HFFc6 (cell line): ENCODE measurements around the gene DBNL. TPM values are rescaled to one million over a fixed set of nuclear protein-coding genes. Genes with fewer than 3 reads are reported as not detected.
"Not testable (repeated sequence)": the region's sequence is repeated elsewhere in the genome, so short reads cannot be mapped to it uniquely, and the experiment has no call there.

ENCODE experiments used
- DNase-seq: peaks from one replicate; pipeline ENCODE4 v3.0.0-alpha.2; 2018
- H3K27ac Mint-ChIP-seq: 2 replicates; pipeline ENCODE4 v1.8.0; 2020; ENCODE audit warnings: mild to moderate bottlenecking, mixed read lengths
- H3K27me3 Mint-ChIP-seq: 2 replicates; pipeline ENCODE4 v1.8.0; 2021; ENCODE audit warnings: mild to moderate bottlenecking, moderate library complexity, mixed read lengths; ENCODE audit not compliant: insufficient read depth
- H3K36me3 Mint-ChIP-seq: 2 replicates; pipeline ENCODE4 v1.8.0; 2021; ENCODE audit warnings: low read depth, mixed read lengths
- H3K4me1 Mint-ChIP-seq: 2 replicates; pipeline ENCODE4 v1.8.0; 2020; ENCODE audit warnings: low read depth, mixed read lengths
- H3K4me3 Mint-ChIP-seq: 2 replicates; pipeline ENCODE4 v1.8.0; 2020; ENCODE audit warnings: mild to moderate bottlenecking, moderate library complexity, mixed read lengths
- H3K9me3 Mint-ChIP-seq: 2 replicates; pipeline ENCODE4 v1.8.0; 2020; ENCODE audit warnings: mild to moderate bottlenecking, mixed read lengths
- total RNA-seq, 6 experiments: library from RNA; stranded (reverse); fragmentation: NEBNext Ultra II Directional; extraction: Animal tissue kit (Norgen Biotek cat#: 25700); gene quantifications; 2 replicates in 1 of 6; 3 replicates in 5 of 6; pipeline ENCODE4 v1.2.3, GENCODE V29; 2021
- TF ChIP-seq, protein P1 (sequence below): fragments of 200-600 bp; sonication (generic); IDR thresholded peaks from 2 replicates; pipeline ENCODE4 v1.5.0; 2021; ENCODE audit warnings: antibody characterized with exemption, mild to moderate bottlenecking

The DBNL gene
- total RNA-seq, 6 experiments from 2014 or later = 146 to 167 (median 153) TPM

DNA sequence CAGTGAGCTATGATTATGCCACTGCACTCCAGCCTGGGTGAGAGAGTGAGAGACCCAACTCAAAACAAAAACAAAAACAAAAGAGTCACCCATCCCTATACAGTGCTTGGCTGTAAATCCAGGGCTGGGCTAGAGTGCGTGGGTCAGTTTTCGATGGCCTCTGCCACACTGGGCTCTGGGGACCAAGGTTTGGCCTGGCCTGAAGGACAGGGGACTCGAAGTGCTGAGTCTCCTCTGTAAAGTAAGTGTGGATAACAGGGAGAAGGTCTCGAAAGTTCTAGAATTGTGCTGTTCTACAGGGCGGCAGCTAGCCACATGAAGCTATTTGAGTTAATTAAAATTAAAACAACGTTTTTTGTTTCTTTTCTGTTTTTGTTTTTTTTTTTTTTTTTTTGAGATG, 12.5 kb upstream of the DBNL start:
- H3K9me3 Mint-ChIP-seq, H3K27ac Mint-ChIP-seq, H3K4me3 Mint-ChIP-seq, H3K36me3 Mint-ChIP-seq, DNase-seq, H3K4me1 Mint-ChIP-seq, H3K27me3 Mint-ChIP-seq: not testable (repeated sequence)

DNA sequence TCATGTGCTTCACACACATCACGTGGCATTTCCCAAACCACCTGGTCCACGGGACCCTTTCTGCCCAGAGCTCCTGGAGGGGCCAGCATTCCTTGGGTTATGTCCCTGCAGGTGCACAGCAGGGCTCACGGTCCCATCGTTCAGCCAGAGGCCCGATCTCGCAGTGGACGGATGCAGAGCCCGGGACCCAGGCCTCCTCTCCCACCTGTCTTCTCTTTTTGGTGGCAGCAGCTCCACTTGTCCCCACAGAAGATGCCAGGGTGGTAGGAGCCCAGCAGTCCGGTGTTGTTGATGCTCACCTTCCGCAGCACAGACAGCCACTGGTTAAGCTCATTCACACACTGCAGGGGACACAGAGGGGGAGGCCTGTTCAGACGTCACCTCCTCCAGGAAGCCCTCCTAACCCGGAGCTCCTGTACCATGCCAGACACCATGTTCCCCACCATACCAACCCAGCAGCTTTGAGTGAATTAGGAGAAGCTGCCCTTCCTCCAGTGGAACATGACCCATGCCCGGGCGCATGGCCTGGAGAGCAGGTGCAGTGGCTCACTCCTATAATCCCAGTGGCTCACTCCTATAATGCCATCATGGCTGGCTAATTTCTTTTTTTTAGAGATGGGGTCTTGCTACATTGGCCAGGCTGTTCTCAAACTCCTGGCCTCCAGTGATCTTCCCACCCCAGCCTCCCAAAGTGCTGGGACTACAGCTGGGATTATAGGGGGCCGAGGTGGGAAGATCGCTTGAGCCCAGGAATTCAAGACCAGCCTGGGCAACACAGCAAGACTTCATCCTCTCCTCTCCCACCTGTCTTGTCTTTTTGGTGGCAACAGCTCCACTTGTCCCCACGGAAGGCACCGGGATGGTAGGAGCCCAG, 10.3 kb upstream of the DBNL start:
- not testable (repeated sequence) for H3K27ac Mint-ChIP-seq, H3K9me3 Mint-ChIP-seq, H3K4me3 Mint-ChIP-seq, H3K27me3 Mint-ChIP-seq, H3K36me3 Mint-ChIP-seq, H3K4me1 Mint-ChIP-seq, DNase-seq

DNA sequence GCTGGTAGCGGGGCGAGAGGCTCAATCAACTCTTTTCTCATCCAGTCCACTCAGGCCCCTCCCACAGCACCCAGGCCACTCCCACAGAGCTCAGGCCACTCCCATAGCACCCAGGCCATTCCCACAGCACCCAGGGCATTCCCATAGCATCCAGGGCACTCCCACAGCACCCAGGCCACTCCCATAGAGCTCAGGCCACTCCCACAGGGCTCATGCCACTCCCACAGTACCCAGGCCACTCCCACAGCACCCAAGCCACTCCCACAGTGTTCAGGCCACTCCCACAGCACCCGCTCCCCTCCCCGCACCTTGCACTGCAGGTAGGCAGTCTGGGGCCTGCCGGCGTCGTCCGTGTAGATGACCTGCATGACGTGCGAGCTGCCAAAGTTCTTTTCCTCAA, 8.1 kb upstream of the DBNL start:
- not testable (repeated sequence) for H3K9me3 Mint-ChIP-seq, H3K4me3 Mint-ChIP-seq, H3K27ac Mint-ChIP-seq, H3K27me3 Mint-ChIP-seq, H3K36me3 Mint-ChIP-seq, H3K4me1 Mint-ChIP-seq
- DNase-seq = peak; percentile 17

DNA sequence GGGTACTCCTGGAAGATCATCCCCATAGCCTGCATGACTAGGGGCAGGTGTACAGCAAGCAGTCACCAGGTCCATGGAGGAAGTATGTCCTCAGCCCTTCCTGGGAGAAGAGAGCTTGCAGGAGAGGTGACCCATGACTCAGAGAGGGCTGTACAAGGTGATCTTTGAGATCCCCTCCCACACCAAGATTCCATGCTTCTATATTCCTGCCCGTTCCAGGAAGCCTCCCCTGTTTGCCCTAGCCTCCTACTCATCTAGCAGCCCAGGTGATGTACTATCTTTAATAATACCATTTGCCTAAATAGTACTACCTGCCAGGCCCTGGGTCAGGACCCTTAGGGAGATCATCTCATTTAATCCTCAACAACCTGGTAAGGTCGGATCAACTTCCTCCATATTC, 6.6 kb upstream of the DBNL start:
- H3K36me3 Mint-ChIP-seq, H3K27me3 Mint-ChIP-seq, H3K4me3 Mint-ChIP-seq, DNase-seq, H3K9me3 Mint-ChIP-seq, H3K4me1 Mint-ChIP-seq, H3K27ac Mint-ChIP-seq: not testable (repeated sequence)

DNA sequence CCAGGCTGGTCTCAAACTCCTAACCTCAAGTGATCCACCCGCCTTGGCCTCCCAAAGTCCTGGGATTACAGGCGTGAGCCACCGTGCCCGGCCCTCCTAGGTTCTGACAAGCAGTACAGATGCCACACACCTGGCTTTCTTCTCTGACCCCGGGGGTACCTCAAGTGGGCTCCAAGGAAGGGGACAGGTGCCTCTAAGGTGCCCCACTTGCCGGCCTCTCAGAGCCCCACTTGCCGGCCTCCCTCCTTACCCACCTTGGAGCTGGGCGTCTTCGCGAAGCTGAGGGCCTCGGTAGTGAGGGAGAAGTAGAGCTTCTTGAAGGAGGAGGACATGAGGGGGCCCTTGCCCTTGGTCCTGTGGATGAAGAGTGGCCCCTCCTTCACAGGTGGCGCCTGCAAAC, 5.9 kb upstream of the DBNL start:
- H3K27me3 Mint-ChIP-seq, H3K27ac Mint-ChIP-seq, H3K4me1 Mint-ChIP-seq, H3K36me3 Mint-ChIP-seq, H3K4me3 Mint-ChIP-seq, DNase-seq, H3K9me3 Mint-ChIP-seq: not testable (repeated sequence)

GRCh38 chr7:44038961-44039558, 5.4 kb upstream of the DBNL start:
- not testable (repeated sequence) for H3K27me3 Mint-ChIP-seq, H3K36me3 Mint-ChIP-seq, H3K9me3 Mint-ChIP-seq, H3K27ac Mint-ChIP-seq, H3K4me1 Mint-ChIP-seq
- DNase-seq = peak; percentile 40
- H3K4me3 Mint-ChIP-seq = peak overlapping the region; percentile 82

GRCh38 chr7:44039800-44040492, 4.6 kb upstream of the DBNL start:
- H3K27me3 Mint-ChIP-seq, H3K36me3 Mint-ChIP-seq, DNase-seq, H3K27ac Mint-ChIP-seq, H3K9me3 Mint-ChIP-seq, H3K4me1 Mint-ChIP-seq, H3K4me3 Mint-ChIP-seq: not testable (repeated sequence)

- not testable (repeated sequence) for H3K27me3 Mint-ChIP-seq, H3K27ac Mint-ChIP-seq, DNase-seq, H3K4me1 Mint-ChIP-seq, H3K9me3 Mint-ChIP-seq, H3K36me3 Mint-ChIP-seq
- H3K4me3 Mint-ChIP-seq = peak overlapping the region; percentile 22; the same call in 1 of the 2 replicates
- TF ChIP-seq, protein P1, sequence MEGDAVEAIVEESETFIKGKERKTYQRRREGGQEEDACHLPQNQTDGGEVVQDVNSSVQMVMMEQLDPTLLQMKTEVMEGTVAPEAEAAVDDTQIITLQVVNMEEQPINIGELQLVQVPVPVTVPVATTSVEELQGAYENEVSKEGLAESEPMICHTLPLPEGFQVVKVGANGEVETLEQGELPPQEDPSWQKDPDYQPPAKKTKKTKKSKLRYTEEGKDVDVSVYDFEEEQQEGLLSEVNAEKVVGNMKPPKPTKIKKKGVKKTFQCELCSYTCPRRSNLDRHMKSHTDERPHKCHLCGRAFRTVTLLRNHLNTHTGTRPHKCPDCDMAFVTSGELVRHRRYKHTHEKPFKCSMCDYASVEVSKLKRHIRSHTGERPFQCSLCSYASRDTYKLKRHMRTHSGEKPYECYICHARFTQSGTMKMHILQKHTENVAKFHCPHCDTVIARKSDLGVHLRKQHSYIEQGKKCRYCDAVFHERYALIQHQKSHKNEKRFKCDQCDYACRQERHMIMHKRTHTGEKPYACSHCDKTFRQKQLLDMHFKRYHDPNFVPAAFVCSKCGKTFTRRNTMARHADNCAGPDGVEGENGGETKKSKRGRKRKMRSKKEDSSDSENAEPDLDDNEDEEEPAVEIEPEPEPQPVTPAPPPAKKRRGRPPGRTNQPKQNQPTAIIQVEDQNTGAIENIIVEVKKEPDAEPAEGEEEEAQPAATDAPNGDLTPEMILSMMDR = peak; percentile 16; the same call in 1 of the 2 replicates
These were observed 4.0 kb upstream of the DBNL start for GRCh38 chr7:44040493-44040891.

DNA sequence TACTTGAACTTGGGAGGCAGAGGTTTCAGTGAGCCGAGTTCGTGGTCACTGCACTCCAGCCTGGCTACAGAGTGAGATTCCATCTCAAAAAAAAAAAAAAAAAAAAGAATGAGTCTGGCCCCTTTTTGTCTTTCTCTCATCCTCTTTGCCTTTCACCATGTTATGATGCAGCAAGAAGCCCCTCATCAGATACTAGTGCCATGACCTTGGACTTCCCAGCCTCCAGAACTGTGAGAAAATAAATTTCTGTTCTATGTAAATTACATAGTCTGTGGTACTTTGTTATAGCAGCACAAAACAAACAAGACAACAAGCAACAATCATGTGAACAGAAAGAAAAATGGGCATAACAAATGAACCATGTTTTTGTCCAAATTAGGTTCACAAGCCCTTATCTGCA, 2.3 kb upstream of the DBNL start:
- Mint-ChIP-seq H3K4me3 (no peak overlapping the region), H3K36me3 (peaks cover 21% of the 10 kb centered on the region), H3K27ac (no peak overlapping the region), H3K9me3 (no peaks in the 10 kb centered on the region), H3K4me1 (peaks cover 26% of the 10 kb centered on the region), H3K27me3 (peaks cover 6% of the 10 kb centered on the region)
- DNase-seq = no peak
- TF ChIP-seq, protein P1 = no peak
